ENCODE results near the gene CARMIL1.

CARMIL1 gene

DNA sequence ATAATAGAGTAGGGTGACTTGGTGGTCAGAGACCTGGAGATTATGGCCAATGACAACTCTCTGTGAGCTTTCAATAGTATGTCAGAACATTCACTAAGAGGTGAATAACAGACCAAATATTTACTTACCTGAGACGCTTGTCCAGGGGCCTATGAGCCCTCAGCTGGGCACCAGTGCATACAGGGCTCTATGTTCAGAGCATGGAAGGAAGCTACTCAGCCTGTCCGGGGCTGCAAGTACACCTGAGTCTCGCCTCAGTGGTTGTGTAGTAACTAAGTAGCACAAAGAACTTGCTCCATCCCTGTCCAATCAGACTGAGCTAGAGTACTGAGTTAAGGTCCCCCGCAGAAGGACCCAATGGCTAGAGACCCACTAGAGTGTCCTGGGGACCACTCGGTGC lies 361.3 kb downstream of the CARMIL1 start:
- Histone ChIP-seq H3K9ac (ENCODE audit: low read depth, low read length) (no peak overlapping the region), H3K36me3 (ENCODE audit: insufficient read depth, low read length) (no peaks in the 10 kb centered on the region), H3K9me3 (ENCODE audit: control insufficient read depth, insufficient read depth, low read length) (no peaks in the 10 kb centered on the region), H3K4me1 (ENCODE audit: insufficient read depth, low read length) (no peaks in the 10 kb centered on the region)

DNA sequence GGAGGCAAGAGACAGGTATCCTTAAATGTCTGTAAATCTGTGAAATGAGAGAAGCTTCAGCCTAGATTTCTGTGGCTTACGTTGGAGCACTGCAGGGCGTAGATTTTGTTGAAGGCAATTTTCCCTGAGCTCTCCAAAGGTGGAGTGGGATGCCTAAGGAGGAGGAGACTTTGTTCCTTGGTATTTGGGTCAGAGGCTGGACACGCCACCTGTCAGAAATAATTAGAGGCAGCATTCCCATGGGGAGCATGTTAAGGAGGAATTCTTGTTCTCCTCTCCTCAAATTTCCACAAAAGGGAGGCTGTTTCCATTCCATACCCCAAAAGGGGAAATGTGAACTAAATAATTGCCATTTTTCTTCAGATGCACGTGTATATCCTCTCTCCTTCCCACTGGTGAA lies 361.7 kb downstream of the CARMIL1 start:
- H3K4me1 ChIP-seq (ENCODE audit: insufficient read depth, low read length): no peaks in the 10 kb centered on the region

DNA sequence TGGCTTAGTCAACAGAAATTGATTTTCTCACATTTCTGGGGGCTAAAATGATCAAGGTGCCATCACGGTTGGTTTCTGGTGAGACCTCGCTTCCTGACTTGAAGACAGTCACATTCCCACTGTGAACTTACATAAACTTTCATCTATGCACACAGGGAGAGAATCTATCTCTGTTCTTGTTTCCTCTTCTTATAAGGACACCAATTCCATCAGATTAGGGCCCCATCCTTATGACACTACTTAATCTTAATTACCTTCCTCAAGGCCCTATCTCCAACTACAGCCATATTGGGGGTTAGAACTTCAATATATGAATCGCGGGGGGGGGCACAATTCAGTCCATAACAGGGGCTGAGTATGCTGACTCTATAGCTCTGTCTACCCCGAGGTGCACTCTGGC lies 362.2 kb downstream of the CARMIL1 start:
- Histone ChIP-seq H3K36me3 (ENCODE audit: insufficient read depth, low read length) (no peaks in the 10 kb centered on the region), H3K4me1 (ENCODE audit: insufficient read depth, low read length) (no peaks in the 10 kb centered on the region), H3K9me3 (ENCODE audit: control insufficient read depth, insufficient read depth, low read length) (no peaks in the 10 kb centered on the region), H3K9ac (ENCODE audit: low read depth, low read length) (no peak overlapping the region)

More for the DNA sequence above, 361.7 kb downstream of the CARMIL1 start:
- Histone ChIP-seq H3K9ac (ENCODE audit: low read depth, low read length) (no peak overlapping the region), H3K9me3 (ENCODE audit: control insufficient read depth, insufficient read depth, low read length) (no peaks in the 10 kb centered on the region), H3K36me3 (ENCODE audit: insufficient read depth, low read length) (no peaks in the 10 kb centered on the region)

- H3K36me3 ChIP-seq (ENCODE audit: insufficient read depth, low read length): no peaks in the 10 kb centered on the region
These were observed 362.9 kb downstream of the CARMIL1 start for GRCh38 chr6:25641940-25642666.

GRCh38 chr6:25642667-25643328 lies 363.6 kb downstream of the CARMIL1 start:
- H3K9ac ChIP-seq (ENCODE audit: low read depth, low read length): no peak overlapping the region
- H3K36me3 ChIP-seq (ENCODE audit: insufficient read depth, low read length): no peaks in the 10 kb centered on the region
- H3K4me1 ChIP-seq (ENCODE audit: insufficient read depth, low read length): no peaks in the 10 kb centered on the region
- no peaks in the 10 kb centered on the region for H3K9me3 ChIP-seq (ENCODE audit: control insufficient read depth, insufficient read depth, low read length)

More at GRCh38 chr6:25641940-25642666, 362.9 kb downstream of the CARMIL1 start:
- Histone ChIP-seq H3K9ac (ENCODE audit: low read depth, low read length) (no peak overlapping the region), H3K9me3 (ENCODE audit: control insufficient read depth, insufficient read depth, low read length) (no peaks in the 10 kb centered on the region), H3K4me1 (ENCODE audit: insufficient read depth, low read length) (no peaks in the 10 kb centered on the region)

- no peak overlapping the region for H3K9ac ChIP-seq (ENCODE audit: low read depth, low read length)
- H3K36me3 ChIP-seq (ENCODE audit: insufficient read depth, low read length): no peaks in the 10 kb centered on the region
- no peaks in the 10 kb centered on the region for H3K9me3 ChIP-seq (ENCODE audit: control insufficient read depth, insufficient read depth, low read length)
- H3K4me1 ChIP-seq (ENCODE audit: insufficient read depth, low read length): no peaks in the 10 kb centered on the region
These were observed 366.7 kb downstream of the CARMIL1 start for GRCh38 chr6:25645916-25646315.

DNA sequence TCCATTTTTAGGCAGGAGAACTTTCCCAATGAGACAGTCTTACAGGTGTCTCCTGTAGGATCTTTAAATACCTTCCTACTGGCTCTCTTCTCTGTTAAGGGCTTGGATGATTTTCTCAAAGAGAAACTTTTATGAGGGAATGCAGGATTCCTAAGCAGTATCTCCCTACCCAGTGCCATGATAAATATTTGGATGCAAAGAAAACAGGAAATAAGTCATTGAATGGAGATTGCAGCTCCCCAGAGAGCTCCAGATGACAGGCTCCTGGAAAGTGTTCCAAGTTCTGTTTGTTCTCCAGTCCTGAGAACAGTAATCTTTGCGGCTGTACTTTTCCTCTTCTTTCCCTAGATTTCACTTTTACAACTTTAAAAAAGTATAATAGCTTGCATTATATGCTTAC lies 370.4 kb downstream of the CARMIL1 start:
- no peaks in the 10 kb centered on the region for H3K4me1 ChIP-seq (ENCODE audit: insufficient read depth, low read length)
- no peaks in the 10 kb centered on the region for H3K9me3 ChIP-seq (ENCODE audit: control insufficient read depth, insufficient read depth, low read length)
- H3K9ac ChIP-seq (ENCODE audit: low read depth, low read length): no peak overlapping the region
- no peaks in the 10 kb centered on the region for H3K36me3 ChIP-seq (ENCODE audit: insufficient read depth, low read length)

GRCh38 chr6:25652007-25652515 lies 372.9 kb downstream of the CARMIL1 start, which contains the start of gene SCGN:
TSS of gene SCGN (plus strand) at chr6:25652215. CDS start at chr6:25652404, 189 bp downstream.
- no peaks in the 10 kb centered on the region for H3K36me3 ChIP-seq (ENCODE audit: insufficient read depth, low read length)
- peak within 1 kb of the TSS; percentile 24; the same call in 1 of the 2 replicates for H3K9ac ChIP-seq (ENCODE audit: low read depth, low read length)
- no peaks in the 10 kb centered on the region for H3K4me1 ChIP-seq (ENCODE audit: insufficient read depth, low read length)

GRCh38 chr6:25655723-25656122 lies 376.5 kb downstream of the CARMIL1 start:
- Histone ChIP-seq H3K9ac (ENCODE audit: low read depth, low read length) (no peak overlapping the region), H3K36me3 (ENCODE audit: insufficient read depth, low read length) (no peaks in the 10 kb centered on the region), H3K9me3 (ENCODE audit: control insufficient read depth, insufficient read depth, low read length) (no peaks in the 10 kb centered on the region), H3K4me1 (ENCODE audit: insufficient read depth, low read length) (no peaks in the 10 kb centered on the region)

More at GRCh38 chr6:25652007-25652515, 372.9 kb downstream of the CARMIL1 start, which contains the start of gene SCGN:
- H3K9me3 ChIP-seq (ENCODE audit: control insufficient read depth, insufficient read depth, low read length): no peaks in the 10 kb centered on the region

DNA sequence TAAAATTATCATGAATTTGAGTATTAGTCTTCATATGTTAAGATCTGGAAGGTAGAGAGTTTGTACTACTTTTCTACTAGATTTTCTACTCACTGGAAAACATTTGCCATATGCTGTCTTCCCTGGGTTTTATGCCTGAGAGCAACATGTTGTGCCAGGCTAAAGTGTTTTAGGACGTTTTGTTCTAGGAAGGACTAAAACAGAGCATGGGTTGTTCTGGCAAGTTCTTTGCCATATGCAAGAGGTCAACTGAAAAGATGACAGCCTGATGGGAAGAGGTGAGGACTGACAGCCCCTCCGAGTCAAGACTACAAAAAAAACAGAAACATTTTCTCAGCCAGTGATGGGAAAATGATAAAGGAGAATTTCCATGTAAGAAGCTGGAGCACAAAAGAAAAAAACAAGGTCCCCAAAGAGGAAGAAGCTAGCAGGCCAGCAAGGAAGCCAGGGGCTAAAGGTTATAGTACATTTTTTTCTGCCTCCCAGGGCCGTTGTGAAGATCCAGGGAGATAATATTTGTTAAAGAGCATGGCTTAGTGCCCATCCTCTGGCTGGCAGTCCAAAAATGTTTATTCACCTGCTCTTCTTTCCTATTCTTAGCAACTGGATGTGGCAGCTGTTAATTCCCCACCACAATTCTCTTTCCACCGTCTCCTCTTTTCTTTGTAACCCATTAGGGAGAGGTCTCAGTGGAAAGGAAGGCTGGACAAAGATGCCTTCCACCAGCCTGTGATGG lies 380.6 kb downstream of the CARMIL1 start:
- Histone ChIP-seq H3K9ac (ENCODE audit: low read depth, low read length) (no peak overlapping the region), H3K36me3 (ENCODE audit: insufficient read depth, low read length) (no peaks in the 10 kb centered on the region), H3K9me3 (ENCODE audit: control insufficient read depth, insufficient read depth, low read length) (no peaks in the 10 kb centered on the region), H3K4me1 (ENCODE audit: insufficient read depth, low read length) (no peaks in the 10 kb centered on the region)

- Histone ChIP-seq H3K9ac (ENCODE audit: low read depth, low read length) (no peak overlapping the region), H3K9me3 (ENCODE audit: control insufficient read depth, insufficient read depth, low read length) (no peaks in the 10 kb centered on the region), H3K4me1 (ENCODE audit: insufficient read depth, low read length) (no peaks in the 10 kb centered on the region)
These were observed 381.3 kb downstream of the CARMIL1 start for GRCh38 chr6:25660512-25660911.

DNA sequence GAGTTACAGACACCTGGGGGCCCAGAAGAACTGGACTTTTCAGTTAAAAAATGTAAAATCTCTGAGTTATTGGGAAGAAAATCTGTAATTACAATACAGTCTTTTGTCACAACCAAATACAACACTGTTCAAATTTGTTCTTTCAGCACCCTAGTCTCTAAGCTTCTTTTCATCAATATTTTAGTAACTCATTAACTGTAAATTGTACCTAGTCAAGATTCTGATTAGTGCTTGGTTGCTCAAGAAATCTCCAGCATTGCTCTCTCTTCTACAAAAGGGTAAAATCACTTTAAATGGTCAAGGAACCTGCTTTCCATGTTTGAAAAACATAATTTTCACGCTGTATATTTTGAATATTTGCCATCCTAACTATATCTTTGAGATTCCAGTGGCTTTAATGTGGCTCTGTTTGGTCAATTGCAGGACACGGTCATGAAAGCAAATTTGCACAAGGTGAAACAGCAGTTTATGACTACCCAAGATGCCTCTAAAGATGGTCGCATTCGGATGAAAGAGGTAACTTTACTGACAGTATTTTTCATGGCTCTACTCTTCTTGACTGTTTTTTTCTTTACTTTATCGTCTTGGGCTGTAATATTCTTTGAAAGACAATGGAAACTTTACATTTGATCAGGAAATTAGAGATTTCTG lies 382.1 kb downstream of the CARMIL1 start:
- Histone ChIP-seq H3K9ac (ENCODE audit: low read depth, low read length) (no peak overlapping the region), H3K36me3 (ENCODE audit: insufficient read depth, low read length) (no peaks in the 10 kb centered on the region), H3K4me1 (ENCODE audit: insufficient read depth, low read length) (no peaks in the 10 kb centered on the region), H3K9me3 (ENCODE audit: control insufficient read depth, insufficient read depth, low read length) (no peaks in the 10 kb centered on the region)

More at GRCh38 chr6:25660512-25660911, 381.3 kb downstream of the CARMIL1 start:
- H3K36me3 ChIP-seq (ENCODE audit: insufficient read depth, low read length): no peaks in the 10 kb centered on the region

GRCh38 chr6:25665455-25665854 lies 386.3 kb downstream of the CARMIL1 start:
- no peak overlapping the region for H3K9ac ChIP-seq (ENCODE audit: low read depth, low read length)
- no peaks in the 10 kb centered on the region for H3K9me3 ChIP-seq (ENCODE audit: control insufficient read depth, insufficient read depth, low read length)
- no peaks in the 10 kb centered on the region for H3K36me3 ChIP-seq (ENCODE audit: insufficient read depth, low read length)
- no peaks in the 10 kb centered on the region for H3K4me1 ChIP-seq (ENCODE audit: insufficient read depth, low read length)

DNA sequence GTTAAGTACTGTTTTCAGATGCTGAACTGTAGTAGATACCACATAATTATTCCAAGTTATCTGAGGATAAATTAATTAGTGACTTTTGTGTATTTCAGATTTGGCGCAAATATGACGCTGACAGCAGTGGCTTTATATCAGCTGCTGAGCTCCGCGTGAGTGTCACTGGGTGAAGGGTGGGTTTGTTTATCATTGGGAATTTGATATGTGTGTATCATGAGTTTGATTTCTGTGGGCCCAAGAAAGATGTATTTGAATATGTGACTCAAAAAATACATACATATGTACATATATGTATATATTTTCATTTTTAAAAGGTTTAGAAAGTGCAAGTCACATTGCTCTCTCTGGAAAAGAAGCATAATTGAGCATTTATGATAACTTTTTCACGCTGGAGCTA lies 390.2 kb downstream of the CARMIL1 start:
- no peaks in the 10 kb centered on the region for H3K36me3 ChIP-seq (ENCODE audit: insufficient read depth, low read length)
- no peak overlapping the region for H3K9ac ChIP-seq (ENCODE audit: low read depth, low read length)
- no peaks in the 10 kb centered on the region for H3K4me1 ChIP-seq (ENCODE audit: insufficient read depth, low read length)
- no peaks in the 10 kb centered on the region for H3K9me3 ChIP-seq (ENCODE audit: control insufficient read depth, insufficient read depth, low read length)
